Transverse colon (tissue), 3 donors: ENCODE data around the gene CAMK2D.

Experiments
- POLR2A ChIP-seq: fragments of 450-650 bp; IDR thresholded peaks from one replicate; pipeline ENCODE4 v1.6.1; 2016; ENCODE audit warnings: antibody characterized with exemption, mild to moderate bottlenecking, moderate library complexity
- TF ChIP-seq, protein P1 (sequence below), 5 experiments: fragments of 200-600 bp in 3 of 5; fragments of 450-650 bp in 2 of 5; sonication (generic) in 3 of 5; IDR thresholded peaks; 1 replicate in 2 of 5; 2 replicates in 3 of 5; pipeline ENCODE4 v1.5.1; 2016 to 2017; ENCODE audit warnings: antibody characterized with exemption in 5 of 5, inconsistent platforms in 3 of 5, mild to moderate bottlenecking in 2 of 5, moderate library complexity in 1 of 5

- TF ChIP-seq, protein P1, sequence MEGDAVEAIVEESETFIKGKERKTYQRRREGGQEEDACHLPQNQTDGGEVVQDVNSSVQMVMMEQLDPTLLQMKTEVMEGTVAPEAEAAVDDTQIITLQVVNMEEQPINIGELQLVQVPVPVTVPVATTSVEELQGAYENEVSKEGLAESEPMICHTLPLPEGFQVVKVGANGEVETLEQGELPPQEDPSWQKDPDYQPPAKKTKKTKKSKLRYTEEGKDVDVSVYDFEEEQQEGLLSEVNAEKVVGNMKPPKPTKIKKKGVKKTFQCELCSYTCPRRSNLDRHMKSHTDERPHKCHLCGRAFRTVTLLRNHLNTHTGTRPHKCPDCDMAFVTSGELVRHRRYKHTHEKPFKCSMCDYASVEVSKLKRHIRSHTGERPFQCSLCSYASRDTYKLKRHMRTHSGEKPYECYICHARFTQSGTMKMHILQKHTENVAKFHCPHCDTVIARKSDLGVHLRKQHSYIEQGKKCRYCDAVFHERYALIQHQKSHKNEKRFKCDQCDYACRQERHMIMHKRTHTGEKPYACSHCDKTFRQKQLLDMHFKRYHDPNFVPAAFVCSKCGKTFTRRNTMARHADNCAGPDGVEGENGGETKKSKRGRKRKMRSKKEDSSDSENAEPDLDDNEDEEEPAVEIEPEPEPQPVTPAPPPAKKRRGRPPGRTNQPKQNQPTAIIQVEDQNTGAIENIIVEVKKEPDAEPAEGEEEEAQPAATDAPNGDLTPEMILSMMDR (IDR thresholded peaks at IDR 0.05), result no peak
- no peak for TF ChIP-seq POLR2A
Measured at GRCh38 chr4:113502476-113502875, 259.1 kb downstream of the CAMK2D start.
